ENCODE results near the gene NUP160. TPM values are rescaled to one million over a fixed set of nuclear protein-coding genes. Genes with fewer than 3 reads are reported as not detected.
"Not testable (repeated sequence)": the region's sequence is repeated elsewhere in the genome, so short reads cannot be mapped to it uniquely, and the experiment has no call there.

Gene NUP160
- total and polyA plus RNA-seq, 2 of the 8 experiments (the other 6 are each of a cell fraction or from before 2014, with no cell fraction given), result 44.6 to 100 TPM

DNA sequence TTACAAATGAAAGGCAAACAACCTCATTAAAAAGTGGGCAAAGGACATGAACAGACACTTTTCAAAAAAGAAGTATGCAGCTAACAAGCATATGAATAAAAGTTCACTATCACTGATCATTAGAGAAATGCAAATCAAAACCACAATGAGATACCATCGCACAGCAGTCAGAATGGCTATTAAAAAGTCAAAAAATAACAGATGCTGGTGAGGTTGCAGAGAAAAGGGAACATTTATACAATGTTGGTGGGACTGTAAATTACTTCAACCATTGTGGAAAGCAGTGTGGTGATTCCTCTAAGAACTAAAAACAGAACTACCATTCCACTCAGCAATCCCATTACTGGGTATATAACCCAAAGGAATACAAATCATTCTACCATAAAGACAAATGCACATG, 18.1 kb downstream of the NUP160 start:
- not testable (repeated sequence) for H2BK5ac ChIP-seq (ENCODE audit: low read depth, low read length); H3K18ac ChIP-seq (ENCODE audit: extremely low read depth, low read length); H3K14ac ChIP-seq (ENCODE audit: insufficient read length); H3K4ac ChIP-seq (replicated peaks; ENCODE audit: insufficient read length, low read depth, low read length); H3K4me1 ChIP-seq (replicated peaks in 1 of 4; ENCODE audit: control insufficient read depth in 3 of 4, insufficient read depth in 4 of 4, low read length in 3 of 4); H2AFZ ChIP-seq (ENCODE audit: low read length); H3K23me2 ChIP-seq (ENCODE audit: low read depth, low read length); H2AK5ac ChIP-seq (ENCODE audit: low read depth, low read length); H3K79me1 ChIP-seq (ENCODE audit: low read depth, low read length); H4K8ac ChIP-seq (ENCODE audit: extremely low read depth, insufficient read depth, low read length); H4K91ac ChIP-seq (replicated peaks; ENCODE audit: insufficient read length, low read length); H3K9me3 ChIP-seq (ENCODE audit: insufficient read depth in 2 of 2, low read depth in 1 of 2, low read length in 1 of 2); H3K27me3 ChIP-seq (replicated peaks in 1 of 4; ENCODE audit: control insufficient read depth in 3 of 4, extremely low read depth in 1 of 4, insufficient read depth in 3 of 4, low read length in 3 of 4); H2BK12ac ChIP-seq (ENCODE audit: low read depth, low read length); H2BK120ac ChIP-seq (replicated peaks; ENCODE audit: low read depth, low read length); DNase-seq (ENCODE audit: low read depth in 1 of 2, low spot score in 2 of 2); FAIRE-seq; H2BK15ac ChIP-seq (ENCODE audit: low read length); H3K9ac ChIP-seq (replicated peaks in 1 of 4; ENCODE audit: extremely low read depth in 1 of 4, low read depth in 3 of 4, low read length in 3 of 4); H3K27ac ChIP-seq (ENCODE audit: low read depth, low read length); H4K5ac ChIP-seq (ENCODE audit: insufficient read length, low read depth, low read length); H3K4me2 ChIP-seq (ENCODE audit: insufficient read depth in 1 of 2, low read depth in 2 of 2, low read length in 2 of 2); H3K4me3 ChIP-seq (ENCODE audit: extremely low read depth in 1 of 4, insufficient read depth in 2 of 4, low read depth in 3 of 4, low read length in 4 of 4); H2BK20ac ChIP-seq (ENCODE audit: low read length); H3K23ac ChIP-seq (ENCODE audit: insufficient read length); H3K56ac ChIP-seq (replicated peaks; ENCODE audit: insufficient read length, low read depth, low read length)
- H4K20me1 ChIP-seq (replicated peaks in 1 of 2; ENCODE audit: control insufficient read depth in 1 of 2, insufficient read depth in 2 of 2, low read length in 2 of 2), result peaks cover 1 to 10% of the 10 kb centered on the region in 2 experiments
- ChIA-PET POLR2A (ENCODE audit: partially characterized antibody) (interaction anchor here (0.6 to 0.9 kb wide), 2 partner anchors 9 to 329 kb away, joined by 3 read pairs; no protein-coding TSS in a partner anchor), CTCF (ENCODE audit: partially characterized antibody) (interaction anchor here (1.3 kb wide), 1 partner anchor 24 kb away, joined by 4 read pairs; no protein-coding TSS in a partner anchor)
- 100% methylated on average over 1 of the region's 1 CpG; no CpG with 5 or more reads in 1 of the 2 experiments for WGBS, 2 experiments (ENCODE audit: extremely low coverage in 1 of 2, insufficient coverage in 1 of 2, insufficient read length in 1 of 2, insufficient replicate concordance in 2 of 2, low coverage in 1 of 2, low lambda C conversion rate in 2 of 2, missing lambda C conversion rate in 1 of 2)
- H3K79me2 ChIP-seq (ENCODE audit: control insufficient read depth in 1 of 2, insufficient read depth in 2 of 2, low read length in 2 of 2), result peaks cover 0 to 74% of the 10 kb centered on the region in 2 experiments; a peak in 2 of 4 replicates
- H3K36me3 ChIP-seq (ENCODE audit: control insufficient read depth in 2 of 4, insufficient read depth in 4 of 4, low read length in 3 of 4), result peaks cover 14 to 47% (median 33%) of the 10 kb centered on the region in 4 experiments
